Measurements from ENCODE around the gene EPS8L2. TPM values are rescaled to one million over a fixed set of nuclear protein-coding genes. Genes with fewer than 3 reads are reported as not detected.

The EPS8L2 gene
- total and polyA plus RNA-seq, 2 of the 8 experiments (the other 6 are each of a cell fraction or from before 2014, with no cell fraction given) = 38.5 to 57.0 TPM

GRCh38 chr11:706957-707816 lies 1.2 kb downstream of the EPS8L2 start:
- Histone ChIP-seq H3K23me2 (ENCODE audit: low read depth, low read length) (peaks cover 8% of the 10 kb centered on the region; the same call in 1 of the 2 replicates), H3K9ac (replicated peaks in 1 of 4; ENCODE audit: extremely low read depth in 1 of 4, low read depth in 3 of 4, low read length in 3 of 4) (no peak overlapping the region; a peak in 1 of 7 replicates), H2BK12ac (ENCODE audit: low read depth, low read length) (peak overlapping the region; percentile 68; the same call in 1 of the 2 replicates), H3K4me3 (ENCODE audit: extremely low read depth in 1 of 4, insufficient read depth in 2 of 4, low read depth in 3 of 4, low read length in 4 of 4) (peak overlapping the region; percentile 38 to 64 (median 49)), H2BK120ac (replicated peaks; ENCODE audit: low read depth, low read length) (no peak overlapping the region), H4K91ac (replicated peaks; ENCODE audit: insufficient read length, low read length) (peak overlapping the region; percentile 94), H4K8ac (ENCODE audit: extremely low read depth, insufficient read depth, low read length) (peak overlapping the region; percentile 4; the same call in 1 of the 2 replicates), H3K36me3 (ENCODE audit: control insufficient read depth in 2 of 4, insufficient read depth in 4 of 4, low read length in 3 of 4) (no peaks in the 10 kb centered on the region; a peak in 1 of 8 replicates), H3K23ac (ENCODE audit: insufficient read length) (no peak overlapping the region), H2AK5ac (ENCODE audit: low read depth, low read length) (peak overlapping the region; percentile 77; the same call in 1 of the 2 replicates), H3K27ac (ENCODE audit: low read depth, low read length) (no peak overlapping the region), H2AFZ (ENCODE audit: low read length) (no peak overlapping the region), H2BK20ac (ENCODE audit: low read length) (peak overlapping the region; percentile 90; the same call in 1 of the 2 replicates), H3K56ac (replicated peaks; ENCODE audit: insufficient read length, low read depth, low read length) (peak overlapping the region; percentile 47), H3K79me1 (ENCODE audit: low read depth, low read length) (no peaks in the 10 kb centered on the region), H4K20me1 (replicated peaks in 1 of 2; ENCODE audit: control insufficient read depth in 1 of 2, insufficient read depth in 2 of 2, low read length in 2 of 2) (peaks cover 1 to 2% of the 10 kb centered on the region in 2 experiments), H3K4me1 (replicated peaks in 1 of 4; ENCODE audit: control insufficient read depth in 3 of 4, insufficient read depth in 4 of 4, low read length in 3 of 4) (peaks cover 0 to 48% (median 33%) of the 10 kb centered on the region in 4 experiments; a peak in 6 of 7 replicates), H3K14ac (ENCODE audit: insufficient read length) (no peak overlapping the region), H3K9me3 (ENCODE audit: insufficient read depth in 2 of 2, low read depth in 1 of 2, low read length in 1 of 2) (no peaks in the 10 kb centered on the region), H3K79me2 (ENCODE audit: control insufficient read depth in 1 of 2, insufficient read depth in 2 of 2, low read length in 2 of 2) (no peaks in the 10 kb centered on the region), H3K4me2 (ENCODE audit: insufficient read depth in 1 of 2, low read depth in 2 of 2, low read length in 2 of 2) (peak overlapping the region; percentile 62 to 85), H4K5ac (ENCODE audit: insufficient read length, low read depth, low read length) (peak overlapping the region; percentile 38), H2BK5ac (ENCODE audit: low read depth, low read length) (peak overlapping the region; percentile 83; the same call in 1 of the 2 replicates), H2BK15ac (ENCODE audit: low read length) (peak overlapping the region; percentile 95; the same call in 1 of the 2 replicates), H3K4ac (replicated peaks; ENCODE audit: insufficient read length, low read depth, low read length) (no peak overlapping the region), H3K27me3 (replicated peaks in 1 of 4; ENCODE audit: control insufficient read depth in 3 of 4, extremely low read depth in 1 of 4, insufficient read depth in 3 of 4, low read length in 3 of 4) (no peaks in the 10 kb centered on the region), H3K18ac (ENCODE audit: extremely low read depth, low read length) (peak overlapping the region; percentile 71)
- FAIRE-seq = no peak
- ChIA-PET POLR2A (ENCODE audit: partially characterized antibody) (interaction anchor here (0.8 to 2.2 kb wide), 10 partner anchors 12 to 83 kb away, joined by 3 to 16 read pairs (median 4); partner anchors contain the start of genes CDHR5, DEAF1, TALDO1 and TMEM80), CTCF (ENCODE audit: partially characterized antibody) (interaction anchor here (0.7 to 3.6 kb wide), 10 partner anchors 9 to 79 kb away, joined by 3 to 22 read pairs (median 4); partner anchors contain the start of genes DEAF1 and TMEM80)
- no peak for DNase-seq (ENCODE audit: low read depth in 1 of 2, low spot score in 2 of 2)
- 73% methylated on average over 17 of the region's 30 CpGs; no CpG with 5 or more reads in 1 of the 2 experiments for WGBS, 2 experiments (ENCODE audit: extremely low coverage in 1 of 2, insufficient coverage in 1 of 2, insufficient read length in 1 of 2, insufficient replicate concordance in 2 of 2, low coverage in 1 of 2, low lambda C conversion rate in 2 of 2, missing lambda C conversion rate in 1 of 2)
- TF ChIP-seq KDM1A (IDR thresholded peaks at IDR 0.05; ENCODE audit: borderline replicate concordance, low read length) (no peak), RFX5 (IDR thresholded peaks at IDR 0.05; ENCODE audit: borderline replicate concordance, low read depth, low read length) (no peak), BRCA1 (IDR thresholded peaks at IDR 0.05; ENCODE audit: low read depth, low read length) (no peak), SP2 (IDR thresholded peaks at IDR 0.05; ENCODE audit: low read length) (no peak), POU5F1 (IDR thresholded peaks at IDR 0.05; ENCODE audit: low read depth, low read length) (no peak), POLR2AphosphoS5 (IDR thresholded peaks at IDR 0.05; ENCODE audit: low read depth, low read length) (no peak), TBP (IDR thresholded peaks at IDR 0.05; ENCODE audit: low read depth, low read length) (no peak), JUN (IDR thresholded peaks at IDR 0.05; ENCODE audit: low read depth, low read length) (no peak), GABPA (IDR thresholded peaks at IDR 0.05; ENCODE audit: borderline replicate concordance, insufficient read depth, low read length) (no peak; the same call in 1 of the 2 replicates), SP1 (IDR thresholded peaks at IDR 0.05; ENCODE audit: low read depth, low read length) (no peak), SIRT6 (IDR thresholded peaks at IDR 0.05; ENCODE audit: low read length) (no peak), CREB1 (IDR thresholded peaks at IDR 0.05) (no peak), SUZ12 (IDR thresholded peaks at IDR 0.05; ENCODE audit: low read length) (no peak)

Measured in H1 (cell line).